Mucosa of descending colon (tissue), 3 donors: ENCODE data around the gene EWSR1. TPM values are rescaled to one million over a fixed set of nuclear protein-coding genes. Genes with fewer than 3 reads are reported as not detected.

Experiments used
- ATAC-seq: fragments of 200-7000 bp; cut with Tn5 transposase; one replicate; pipeline ENCODE4 v1.9.1; 2020; ENCODE audit warnings: mild to moderate bottlenecking, moderate library complexity
- DNase-seq, 3 donors: peaks; one replicate each; pipeline ENCODE4 v3.0.0-alpha.2; 2020
- H3K36me3 ChIP-seq: fragments of 200-600 bp; one replicate; pipeline ENCODE4 v1.8.0; 2021; ENCODE audit warnings: low read depth, mild to moderate bottlenecking
- H3K4me1 ChIP-seq: fragments of 200-600 bp; one replicate; pipeline ENCODE4 v1.8.0; 2021; ENCODE audit warnings: low read depth, mild to moderate bottlenecking
- H3K4me3 ChIP-seq: fragments of 200-600 bp; one replicate; pipeline ENCODE4 v1.8.0; 2021; ENCODE audit warnings: mild to moderate bottlenecking
- H3K9me3 ChIP-seq: fragments of 200-600 bp; one replicate; pipeline ENCODE4 v1.8.0; 2021; ENCODE audit warnings: mild to moderate bottlenecking
- intact Hi-C, 2 donors: fragments of 100-400 bp; cut with DNase I in 1 of 2; cut with micrococcal nuclease in 1 of 2; formaldehyde crosslinking; loops; one replicate each; pipeline versions ENCODE4 v1.11.0 to v1.11.1; 2022; cut with DNase I, micrococcal nuclease
- total RNA-seq, 3 donors: library from RNA; stranded (reverse); fragmentation: NEBNext Ultra II Directional in 2 of 3; extraction: Animal tissue kit (Norgen Biotek cat#: 25700) in 2 of 3; gene quantifications; one replicate each; pipeline versions ENCODE4 v1.2.1 to v1.2.4, GENCODE V29; 2021 to 2023
- TF ChIP-seq, protein P1 (sequence below): fragments of 200-600 bp; IDR thresholded peaks from one replicate; pipeline ENCODE4 v1.8.0; 2022; ENCODE audit warnings: antibody characterized with exemption, mild to moderate bottlenecking
- donor health status: DM: no; HTN: no; CAD: no; lungs with moderate emphysema.
- donor health status: DM: no; HTN: no; CAD: no.
- donor health status: DM: no; HTN: yes; CAD: no.

Gene EWSR1
- total RNA-seq, 3 donors from 2014 or later: 176 to 227 (median 179) TPM

- DNase-seq (no peak), ATAC-seq (no peak)
- TF ChIP-seq, protein P1, sequence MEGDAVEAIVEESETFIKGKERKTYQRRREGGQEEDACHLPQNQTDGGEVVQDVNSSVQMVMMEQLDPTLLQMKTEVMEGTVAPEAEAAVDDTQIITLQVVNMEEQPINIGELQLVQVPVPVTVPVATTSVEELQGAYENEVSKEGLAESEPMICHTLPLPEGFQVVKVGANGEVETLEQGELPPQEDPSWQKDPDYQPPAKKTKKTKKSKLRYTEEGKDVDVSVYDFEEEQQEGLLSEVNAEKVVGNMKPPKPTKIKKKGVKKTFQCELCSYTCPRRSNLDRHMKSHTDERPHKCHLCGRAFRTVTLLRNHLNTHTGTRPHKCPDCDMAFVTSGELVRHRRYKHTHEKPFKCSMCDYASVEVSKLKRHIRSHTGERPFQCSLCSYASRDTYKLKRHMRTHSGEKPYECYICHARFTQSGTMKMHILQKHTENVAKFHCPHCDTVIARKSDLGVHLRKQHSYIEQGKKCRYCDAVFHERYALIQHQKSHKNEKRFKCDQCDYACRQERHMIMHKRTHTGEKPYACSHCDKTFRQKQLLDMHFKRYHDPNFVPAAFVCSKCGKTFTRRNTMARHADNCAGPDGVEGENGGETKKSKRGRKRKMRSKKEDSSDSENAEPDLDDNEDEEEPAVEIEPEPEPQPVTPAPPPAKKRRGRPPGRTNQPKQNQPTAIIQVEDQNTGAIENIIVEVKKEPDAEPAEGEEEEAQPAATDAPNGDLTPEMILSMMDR: no peak
- peaks cover 4% of the 10 kb centered on the region for H3K36me3 ChIP-seq
- intact Hi-C loops: no loop called here
- no peak overlapping the region for H3K4me3 ChIP-seq
- no peaks in the 10 kb centered on the region for H3K4me1 ChIP-seq
- H3K9me3 ChIP-seq: no peaks in the 10 kb centered on the region
Measured at GRCh38 chr22:29340566-29340965, 72.5 kb downstream of the EWSR1 start.

DNA sequence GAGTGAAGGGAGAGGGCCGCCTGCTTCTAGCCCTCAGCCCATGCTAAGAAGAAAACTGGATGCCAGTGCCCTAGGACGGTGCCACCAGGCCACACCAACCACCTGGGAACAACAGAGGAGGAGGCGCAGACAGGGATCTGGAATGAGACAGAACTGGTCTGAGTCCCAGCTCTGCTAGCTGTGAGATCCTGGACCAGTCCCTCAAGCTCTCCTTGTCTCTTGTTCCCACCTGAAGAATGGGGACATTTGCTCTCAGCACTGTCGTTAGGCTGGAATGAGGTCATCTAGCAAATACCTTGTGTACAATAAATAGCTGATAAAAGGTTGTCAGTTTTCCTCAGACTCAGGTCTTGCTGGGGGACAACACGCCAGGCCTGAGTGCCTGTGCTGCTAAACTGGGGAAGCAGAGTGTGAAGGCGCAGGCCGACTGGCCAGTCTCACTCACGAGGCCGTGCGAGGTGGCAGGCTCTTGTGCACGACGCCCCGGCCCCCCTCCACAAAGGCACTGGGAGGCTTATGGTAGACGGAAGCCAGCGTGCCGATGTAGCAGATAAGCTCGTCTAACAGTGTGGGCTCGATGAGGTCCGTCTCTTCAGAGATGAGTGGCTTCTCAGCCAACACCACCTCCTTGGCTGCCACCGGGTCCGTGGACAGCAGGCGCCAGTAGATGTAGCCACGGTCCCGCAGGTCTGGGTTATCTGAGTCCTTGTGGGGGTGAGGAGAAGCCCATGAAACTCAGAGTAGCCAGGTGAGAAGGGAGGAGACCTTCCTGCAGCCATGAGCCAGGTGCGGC is 73.2 kb downstream of the EWSR1 start:
- no peak overlapping the region for H3K4me3 ChIP-seq
- H3K9me3 ChIP-seq: no peaks in the 10 kb centered on the region
- H3K4me1 ChIP-seq: no peaks in the 10 kb centered on the region
- intact Hi-C loops: no loop called here
- DNase-seq: no peak
- TF ChIP-seq, protein P1: no peak
- peaks cover 4% of the 10 kb centered on the region for H3K36me3 ChIP-seq
- ATAC-seq: no peak

GRCh38 chr22:29341849-29342127 is 73.7 kb downstream of the EWSR1 start:
- Histone ChIP-seq H3K4me3 (no peak overlapping the region), H3K36me3 (peaks cover 4% of the 10 kb centered on the region), H3K4me1 (no peaks in the 10 kb centered on the region), H3K9me3 (no peaks in the 10 kb centered on the region)
- ATAC-seq (no peak), DNase-seq (no peak)
- TF ChIP-seq, protein P1: no peak
- intact Hi-C loops: no loop called here

GRCh38 chr22:29342177-29342576 is 74.1 kb downstream of the EWSR1 start:
- DNase-seq (no peak), ATAC-seq (no peak)
- H3K9me3 ChIP-seq: no peaks in the 10 kb centered on the region
- peaks cover 4% of the 10 kb centered on the region for H3K36me3 ChIP-seq
- intact Hi-C loops: no loop called here
- no peak overlapping the region for H3K4me3 ChIP-seq
- TF ChIP-seq, protein P1: no peak
- H3K4me1 ChIP-seq: no peaks in the 10 kb centered on the region

GRCh38 chr22:29342577-29343312 is 74.7 kb downstream of the EWSR1 start:
- H3K4me1 ChIP-seq: no peaks in the 10 kb centered on the region
- TF ChIP-seq, protein P1: no peak
- intact Hi-C loops: no loop called here
- H3K4me3 ChIP-seq: no peak overlapping the region
- no peaks in the 10 kb centered on the region for H3K9me3 ChIP-seq
- DNase-seq: no peak
- no peak for ATAC-seq
- H3K36me3 ChIP-seq: peaks cover 4% of the 10 kb centered on the region
